Measurements from ENCODE around the gene PGRMC2.

The PGRMC2 gene

DNA sequence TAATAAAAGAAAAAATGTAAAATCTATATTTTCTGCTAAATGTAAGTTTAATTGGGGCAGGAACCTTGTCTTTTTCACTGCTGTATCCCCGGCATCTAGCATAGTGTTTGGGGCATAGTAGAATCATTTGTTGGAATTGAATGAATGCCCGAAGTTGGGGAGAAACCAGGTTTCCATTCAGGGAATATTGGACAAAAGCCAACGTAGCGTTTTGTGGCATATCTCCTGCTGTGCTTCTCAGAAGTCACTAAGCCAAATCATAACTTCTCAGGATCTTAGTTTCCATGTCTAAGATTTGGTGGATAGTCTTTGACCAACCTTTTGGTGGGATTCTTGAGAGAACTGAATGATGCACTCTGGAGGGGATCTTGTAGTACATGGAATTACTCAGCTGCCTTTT is 42.0 kb upstream of the PGRMC2 start:
- ChIA-PET CTCF (no interaction called here), POLR2A (no interaction called here)
- TF ChIP-seq FOXK2 (IDR thresholded peaks at IDR 0.05) (no peak), ELF4 (IDR thresholded peaks at IDR 0.05) (no peak), SUZ12 (IDR thresholded peaks at IDR 0.05) (no peak), ARNT (IDR thresholded peaks at IDR 0.05) (no peak)
- DNase-seq (ENCODE audit: extremely low spot score) = no peak

DNA sequence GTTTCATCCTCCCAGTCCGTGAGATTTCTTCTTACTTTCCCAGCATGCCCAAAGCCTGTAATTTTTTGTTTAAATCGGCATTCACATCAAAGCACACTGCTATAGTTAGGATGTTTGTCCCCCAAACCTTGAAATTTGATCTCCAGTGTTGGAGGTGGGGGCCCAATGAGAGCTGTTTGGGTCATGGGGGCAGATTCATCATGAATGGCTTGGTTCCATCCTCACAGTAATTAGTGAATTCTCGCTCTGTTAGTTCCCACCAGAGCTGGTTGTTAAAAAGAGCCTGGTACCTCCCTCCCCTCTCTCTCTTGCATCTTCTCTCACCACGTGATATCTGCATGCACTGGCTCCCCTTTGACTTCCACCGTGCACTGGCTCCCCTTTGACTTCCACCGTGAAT is 40.5 kb upstream of the PGRMC2 start:
- DNase-seq (ENCODE audit: extremely low spot score) = no peak
- POLR2A ChIA-PET = interaction anchor here (0.9 kb wide), 1 partner anchor 447 kb away, joined by 3 read pairs; the partner anchor contains the start of gene PLK4
- CTCF ChIA-PET = no interaction called here
- TF ChIP-seq TARDBP (IDR thresholded peaks at IDR 0.05) = no peak
- TF ChIP-seq ZNF384 (IDR thresholded peaks at IDR 0.05) = no peak
- TF ChIP-seq ARNT (IDR thresholded peaks at IDR 0.05) = no peak
- TF ChIP-seq SUZ12 (IDR thresholded peaks at IDR 0.05) = no peak
- no peak for TF ChIP-seq L3MBTL2 (conservative IDR thresholded peaks at IDR 0.05)
- TF ChIP-seq CTBP1 (IDR thresholded peaks at IDR 0.05; ENCODE audit: borderline replicate concordance) = no peak
- TF ChIP-seq SP1 (IDR thresholded peaks at IDR 0.05) = no peak
- TF ChIP-seq FOXM1 (IDR thresholded peaks at IDR 0.05; ENCODE audit: borderline replicate concordance) = no peak
- no peak for TF ChIP-seq NFRKB (IDR thresholded peaks at IDR 0.05)
- no peak for TF ChIP-seq FOXA1 (IDR thresholded peaks at IDR 0.05)
- no peak for TF ChIP-seq BHLHE40 (IDR thresholded peaks at IDR 0.05; ENCODE audit: borderline replicate concordance)
- TF ChIP-seq HDGF (IDR thresholded peaks at IDR 0.05; ENCODE audit: borderline replicate concordance) = no peak
- TF ChIP-seq, protein P1, sequence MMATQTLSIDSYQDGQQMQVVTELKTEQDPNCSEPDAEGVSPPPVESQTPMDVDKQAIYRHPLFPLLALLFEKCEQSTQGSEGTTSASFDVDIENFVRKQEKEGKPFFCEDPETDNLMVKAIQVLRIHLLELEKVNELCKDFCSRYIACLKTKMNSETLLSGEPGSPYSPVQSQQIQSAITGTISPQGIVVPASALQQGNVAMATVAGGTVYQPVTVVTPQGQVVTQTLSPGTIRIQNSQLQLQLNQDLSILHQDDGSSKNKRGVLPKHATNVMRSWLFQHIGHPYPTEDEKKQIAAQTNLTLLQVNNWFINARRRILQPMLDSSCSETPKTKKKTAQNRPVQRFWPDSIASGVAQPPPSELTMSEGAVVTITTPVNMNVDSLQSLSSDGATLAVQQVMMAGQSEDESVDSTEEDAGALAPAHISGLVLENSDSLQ (IDR thresholded peaks at IDR 0.05) = no peak

DNA sequence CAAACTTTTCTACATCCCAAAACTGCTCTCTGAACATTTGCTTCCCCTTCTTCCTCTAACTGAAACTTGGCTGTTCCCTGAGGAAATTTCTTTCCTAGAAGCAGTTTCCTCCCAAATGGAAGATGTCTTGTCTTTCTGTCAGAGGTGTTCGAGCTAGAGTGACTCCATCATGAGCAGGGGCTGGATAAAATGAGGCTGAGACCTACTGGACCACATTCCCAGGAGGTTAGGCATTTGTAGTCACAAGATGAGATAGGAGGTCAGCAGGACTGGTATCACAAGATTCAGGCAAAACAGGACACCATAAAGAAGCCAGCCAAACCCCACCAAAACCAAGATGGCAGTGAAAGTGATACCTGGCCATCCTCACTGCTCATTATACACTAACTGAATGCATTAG is 35.8 kb upstream of the PGRMC2 start:
- no peak for DNase-seq (ENCODE audit: extremely low spot score)
- CTCF ChIA-PET = interaction anchor here (1.2 kb wide), 1 partner anchor 9 kb away, joined by 3 read pairs; no protein-coding TSS in a partner anchor
- TF ChIP-seq L3MBTL2 (conservative IDR thresholded peaks at IDR 0.05) (no peak), FOXK2 (IDR thresholded peaks at IDR 0.05) (no peak), SUZ12 (IDR thresholded peaks at IDR 0.05) (no peak), ELF4 (IDR thresholded peaks at IDR 0.05) (no peak), NFRKB (IDR thresholded peaks at IDR 0.05) (no peak), FOXA1 (IDR thresholded peaks at IDR 0.05) (no peak), SP1 (IDR thresholded peaks at IDR 0.05) (no peak), HDGF (IDR thresholded peaks at IDR 0.05; ENCODE audit: borderline replicate concordance) (no peak)
- POLR2A ChIA-PET = interaction anchor here (1.4 kb wide), 1 partner anchor 11 kb away, joined by 3 read pairs; no protein-coding TSS in a partner anchor

DNA sequence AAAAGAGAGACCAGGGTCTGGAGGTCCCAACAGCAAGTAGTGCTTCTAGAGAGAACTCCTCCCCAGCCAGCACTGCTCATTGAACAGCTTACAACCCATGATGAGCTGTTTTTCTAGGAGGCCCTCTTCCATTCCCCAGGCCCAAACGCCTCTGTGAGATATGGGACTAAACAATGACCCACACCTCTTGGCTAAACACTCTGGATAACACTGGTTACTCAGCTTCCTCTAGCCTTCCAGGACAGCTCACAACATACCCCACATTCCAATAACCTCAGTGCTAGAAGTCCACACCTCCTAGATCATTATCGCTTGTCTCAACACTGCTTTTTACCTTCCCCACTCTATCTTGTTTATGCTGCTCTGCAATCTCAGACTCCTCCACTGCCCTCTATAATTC is 35.4 kb upstream of the PGRMC2 start:
- DNase-seq (ENCODE audit: extremely low spot score) = no peak
- ChIA-PET POLR2A (interaction anchor here (1.4 kb wide), 1 partner anchor 11 kb away, joined by 3 read pairs; no protein-coding TSS in a partner anchor), CTCF (interaction anchor here (0.7 to 1.2 kb wide), 2 partner anchors 9 to 13 kb away, joined by 3 read pairs; no protein-coding TSS in a partner anchor)
- TF ChIP-seq LEF1 (IDR thresholded peaks at IDR 0.05; ENCODE audit: borderline replicate concordance) (no peak), FOXK2 (IDR thresholded peaks at IDR 0.05) (no peak), NFRKB (IDR thresholded peaks at IDR 0.05) (no peak), SUZ12 (IDR thresholded peaks at IDR 0.05) (no peak), FOXA1 (IDR thresholded peaks at IDR 0.05) (no peak), L3MBTL2 (conservative IDR thresholded peaks at IDR 0.05) (no peak)

DNA sequence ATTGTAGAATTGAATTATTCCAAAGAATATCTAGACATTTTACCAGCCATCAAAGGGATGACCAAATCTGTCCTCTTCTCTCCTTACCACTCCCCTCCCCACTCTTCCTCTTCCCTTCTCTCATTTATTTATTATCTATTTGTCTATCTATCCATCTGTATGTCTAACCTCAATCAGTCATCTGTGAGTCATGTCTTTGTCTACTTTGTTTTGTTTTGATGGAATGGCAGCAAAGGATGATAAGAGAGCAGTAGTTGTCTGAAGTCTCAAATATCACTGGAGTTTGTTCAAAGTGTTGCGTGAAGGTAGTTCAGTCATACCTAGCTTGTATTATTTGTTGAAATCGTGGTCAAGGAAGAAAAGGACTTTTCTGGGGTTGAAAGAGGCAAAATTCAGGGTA is 34.7 kb upstream of the PGRMC2 start:
- CTCF ChIA-PET = interaction anchor here (0.7 to 1.2 kb wide), 4 partner anchors 10 to 14 kb away, joined by 3 read pairs; no protein-coding TSS in a partner anchor
- POLR2A ChIA-PET = interaction anchor here (1.4 kb wide), 1 partner anchor 12 kb away, joined by 3 read pairs; no protein-coding TSS in a partner anchor
- DNase-seq (ENCODE audit: extremely low spot score) = no peak
- TF ChIP-seq BHLHE40 (IDR thresholded peaks at IDR 0.05; ENCODE audit: borderline replicate concordance) (no peak), FOXM1 (IDR thresholded peaks at IDR 0.05; ENCODE audit: borderline replicate concordance) (no peak), TARDBP (IDR thresholded peaks at IDR 0.05) (no peak)
- TF ChIP-seq, protein P1 (IDR thresholded peaks at IDR 0.05) = no peak

DNA sequence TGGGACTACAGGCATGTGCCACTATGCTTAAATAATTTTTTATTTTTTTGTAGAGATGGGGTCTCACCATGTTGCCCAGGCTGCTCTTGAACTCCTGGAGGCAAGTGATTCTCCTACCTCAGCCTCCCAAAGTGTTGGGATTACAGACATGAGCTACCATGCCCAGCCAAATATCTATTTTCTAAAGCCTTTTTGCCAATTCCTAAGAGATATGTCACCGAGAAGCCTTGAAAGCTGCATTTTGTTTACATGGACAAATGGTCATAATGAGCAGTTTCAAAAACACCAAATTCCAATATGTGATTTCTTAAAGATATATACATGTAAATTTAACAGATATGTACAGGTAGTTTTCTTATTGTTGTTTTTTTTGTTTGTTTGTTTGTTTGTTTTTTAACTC is 33.0 kb upstream of the PGRMC2 start:
- ChIA-PET POLR2A (no interaction called here), CTCF (interaction anchor here (0.6 kb wide), 1 partner anchor 196 kb away, joined by 3 read pairs; no protein-coding TSS in a partner anchor)
- DNase-seq (ENCODE audit: extremely low spot score) = no peak
- TF ChIP-seq ARNT (IDR thresholded peaks at IDR 0.05) (no peak), ZNF384 (IDR thresholded peaks at IDR 0.05) (no peak), FOXK2 (IDR thresholded peaks at IDR 0.05) (no peak), BHLHE40 (IDR thresholded peaks at IDR 0.05; ENCODE audit: borderline replicate concordance) (no peak)

DNA sequence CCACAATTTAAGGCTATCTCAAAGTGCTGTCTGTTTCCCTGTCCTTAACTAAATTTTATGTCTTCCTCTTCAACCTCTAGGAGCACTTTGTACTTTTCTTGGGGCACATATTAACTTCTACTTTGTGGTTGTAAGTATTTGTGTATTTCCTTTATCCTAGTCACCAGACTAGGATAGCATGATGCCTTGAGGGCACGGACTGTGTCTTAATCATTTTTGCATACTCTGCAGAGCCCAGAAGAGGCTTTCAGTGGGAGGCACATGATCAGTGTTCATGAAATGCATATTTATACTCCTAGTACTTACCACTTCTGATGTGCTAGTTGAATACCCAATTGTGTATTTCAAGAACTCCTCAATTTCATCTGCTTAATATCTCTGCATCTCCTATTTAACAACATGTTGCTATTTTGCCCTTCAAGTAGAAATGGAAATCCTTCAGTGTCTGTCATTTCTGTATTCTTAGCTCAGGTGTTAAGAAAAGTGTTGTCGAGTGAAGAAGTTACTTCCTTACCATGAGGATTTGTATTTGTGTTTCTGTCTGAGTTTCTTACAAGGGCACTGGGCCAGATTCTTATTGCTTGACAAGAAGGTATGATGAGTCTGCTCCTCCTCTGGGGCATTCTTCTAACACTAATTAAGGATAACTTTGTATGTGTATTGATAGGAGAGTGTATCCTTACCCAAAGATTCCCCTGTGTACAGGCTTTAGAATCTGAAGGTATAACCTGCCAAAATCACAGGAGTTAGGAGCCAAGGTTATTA is 28.3 kb upstream of the PGRMC2 start:
- POLR2A ChIA-PET = no interaction called here
- CTCF ChIA-PET = no interaction called here

More for the DNA sequence above, 28.3 kb upstream of the PGRMC2 start:
- DNase-seq (ENCODE audit: extremely low spot score) = no peak
- TF ChIP-seq SP1 (IDR thresholded peaks at IDR 0.05) = no peak
- no peak for TF ChIP-seq SUZ12 (IDR thresholded peaks at IDR 0.05)
- no peak for TF ChIP-seq ELF4 (IDR thresholded peaks at IDR 0.05)
- TF ChIP-seq L3MBTL2 (conservative IDR thresholded peaks at IDR 0.05) = no peak
- TF ChIP-seq FOXA1 (IDR thresholded peaks at IDR 0.05) = no peak
- TF ChIP-seq ZNF384 (IDR thresholded peaks at IDR 0.05) = no peak
- TF ChIP-seq FOXM1 (IDR thresholded peaks at IDR 0.05; ENCODE audit: borderline replicate concordance) = no peak
- TF ChIP-seq ARNT (IDR thresholded peaks at IDR 0.05) = no peak
- no peak for TF ChIP-seq CTBP1 (IDR thresholded peaks at IDR 0.05; ENCODE audit: borderline replicate concordance)
- no peak for TF ChIP-seq NFRKB (IDR thresholded peaks at IDR 0.05)
- no peak for TF ChIP-seq FOXK2 (IDR thresholded peaks at IDR 0.05)
